Measurements from ENCODE around the gene CSTF3. TPM values are rescaled to one million over a fixed set of nuclear protein-coding genes. Genes with fewer than 3 reads are reported as not detected.

Gene CSTF3
- total and polyA plus RNA-seq, 2 donors from 2014 or later, result 26.1 to 28.5 TPM

DNA sequence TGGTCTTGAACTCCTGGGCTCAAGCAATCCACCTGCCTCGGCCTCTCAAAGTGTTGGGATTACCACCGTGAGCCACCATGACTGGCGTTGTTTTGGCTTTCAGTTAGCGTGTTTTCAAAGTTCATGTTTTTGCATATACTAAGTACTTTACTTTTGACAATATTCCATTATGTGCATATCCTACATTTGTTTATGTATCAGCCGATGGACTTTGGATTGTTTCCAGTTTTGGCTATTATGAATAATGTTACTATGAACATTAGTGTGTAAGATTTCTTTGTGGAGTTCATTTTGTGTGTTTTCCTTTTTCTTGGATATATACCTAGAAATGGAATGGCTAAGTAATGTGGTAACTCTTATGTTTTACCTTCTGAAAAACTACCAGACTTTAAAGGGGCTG, 9.9 kb downstream of the CSTF3 start:
- FAIRE-seq (no peak), DNase-seq (no peak)
- H3K9me3 ChIP-seq (ENCODE audit: control insufficient read depth in 2 of 3, insufficient read depth in 1 of 3, low read length in 3 of 3), result no peaks in the 10 kb centered on the region
- H3K36me3 ChIP-seq (ENCODE audit: control insufficient read depth in 2 of 3, insufficient read depth in 3 of 3, low read length in 3 of 3), result no peaks in the 10 kb centered on the region
- intact Hi-C loops (cut with DNase I), result no loop called here
- no peak overlapping the region for H3K27ac ChIP-seq (ENCODE audit: low read depth in 2 of 2, low read length in 2 of 2)
- H3K9ac ChIP-seq (ENCODE audit: low read length in 3 of 3), result no peak overlapping the region
- no peak for TF ChIP-seq CTCF (IDR thresholded peaks at IDR 0.05; ENCODE audit: borderline replicate concordance, extremely low read depth, insufficient read depth)
- no peaks in the 10 kb centered on the region for H3K4me1 ChIP-seq (ENCODE audit: control insufficient read depth in 2 of 3, insufficient read depth in 2 of 3, low read depth in 1 of 3, low read length in 3 of 3)
- no peaks in the 10 kb centered on the region for H3K27me3 ChIP-seq (ENCODE audit: control insufficient read depth, insufficient read depth, low read length)
- H3K4me3 ChIP-seq (ENCODE audit: low read length in 3 of 3), result no peak overlapping the region

DNA sequence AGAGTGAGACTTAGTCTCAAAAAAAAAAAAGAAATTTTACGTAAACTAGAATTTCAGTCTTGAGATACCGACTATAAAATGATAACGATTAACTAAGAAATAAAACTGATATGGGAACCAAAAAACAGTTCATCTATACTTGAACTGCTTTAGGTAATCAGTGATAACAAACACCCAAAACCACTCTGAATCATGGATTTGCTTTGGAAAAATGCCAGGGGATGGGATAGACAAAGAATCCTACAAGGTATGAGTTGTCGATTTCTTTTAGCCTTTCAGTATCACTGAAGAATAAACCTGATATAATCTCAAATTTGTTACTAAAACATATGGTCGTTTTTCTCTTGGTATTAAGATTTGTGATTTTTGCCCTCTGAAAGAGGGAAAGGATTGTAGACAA, 13.7 kb downstream of the CSTF3 start:
- FAIRE-seq, result no peak

GRCh38 chr11:33135768-33136443, 25.4 kb downstream of the CSTF3 start:
- no peak for FAIRE-seq
- no peak overlapping the region for H3K27ac ChIP-seq (ENCODE audit: low read depth in 2 of 2, low read length in 2 of 2)
- H3K4me3 ChIP-seq (ENCODE audit: low read length in 3 of 3), result no peak overlapping the region
- H3K27me3 ChIP-seq (ENCODE audit: control insufficient read depth, insufficient read depth, low read length), result no peaks in the 10 kb centered on the region
- no peak for TF ChIP-seq CTCF (IDR thresholded peaks at IDR 0.05; ENCODE audit: borderline replicate concordance, extremely low read depth, insufficient read depth)
- H3K4me1 ChIP-seq (ENCODE audit: control insufficient read depth in 2 of 3, insufficient read depth in 2 of 3, low read depth in 1 of 3, low read length in 3 of 3), result no peaks in the 10 kb centered on the region
- DNase-seq, result no peak
- intact Hi-C loops (cut with DNase I), result no loop called here
- no peaks in the 10 kb centered on the region for H3K9me3 ChIP-seq (ENCODE audit: control insufficient read depth in 2 of 3, insufficient read depth in 1 of 3, low read length in 3 of 3)
- H3K36me3 ChIP-seq (ENCODE audit: control insufficient read depth in 2 of 3, insufficient read depth in 3 of 3, low read length in 3 of 3), result peaks cover 0 to 5% (median 2%) of the 10 kb centered on the region in 3 donors
- H3K9ac ChIP-seq (ENCODE audit: low read length in 3 of 3), result no peak overlapping the region

More for the DNA sequence above, 13.7 kb downstream of the CSTF3 start:
- H3K9ac ChIP-seq (ENCODE audit: low read length in 3 of 3), result no peak overlapping the region
- intact Hi-C loops (cut with DNase I), result no loop called here
- no peak for DNase-seq
- no peaks in the 10 kb centered on the region for H3K4me1 ChIP-seq (ENCODE audit: control insufficient read depth in 2 of 3, insufficient read depth in 2 of 3, low read depth in 1 of 3, low read length in 3 of 3)
- H3K27me3 ChIP-seq (ENCODE audit: control insufficient read depth, insufficient read depth, low read length), result no peaks in the 10 kb centered on the region
- no peaks in the 10 kb centered on the region for H3K9me3 ChIP-seq (ENCODE audit: control insufficient read depth in 2 of 3, insufficient read depth in 1 of 3, low read length in 3 of 3)
- H3K27ac ChIP-seq (ENCODE audit: low read depth in 2 of 2, low read length in 2 of 2), result no peak overlapping the region
- peaks cover 0 to 5% (median 0%) of the 10 kb centered on the region in 3 donors for H3K36me3 ChIP-seq (ENCODE audit: control insufficient read depth in 2 of 3, insufficient read depth in 3 of 3, low read length in 3 of 3)
- no peak for TF ChIP-seq CTCF (IDR thresholded peaks at IDR 0.05; ENCODE audit: borderline replicate concordance, extremely low read depth, insufficient read depth)
- no peak overlapping the region for H3K4me3 ChIP-seq (ENCODE audit: low read length in 3 of 3)
